COLO829 (cell line): ENCODE data around the gene EML5.
"Not testable (repeated sequence)": the region's sequence is repeated elsewhere in the genome, so short reads cannot be mapped to it uniquely, and the experiment has no call there.

ENCODE experiments used
- DNase-seq: peaks from one replicate; pipeline ENCODE4 v3.0.0; 2012; ENCODE audit warnings: low spot score

The EML5 gene

GRCh38 chr14:88802596-88802995 lies 9.8 kb upstream of the EML5 start:
- DNase-seq, result no peak

GRCh38 chr14:88799522-88799921 lies 6.8 kb upstream of the EML5 start:
- no peak for DNase-seq

- no peak for DNase-seq
Observed at GRCh38 chr14:88798156-88798555, 5.4 kb upstream of the EML5 start.

GRCh38 chr14:88793259-88793625 lies 489 bp upstream of the EML5 start:
- DNase-seq, result no peak

- no peak for DNase-seq
Observed at GRCh38 chr14:88791629-88792472, 902 bp downstream of the EML5 start.

- DNase-seq, result no peak
Observed at GRCh38 chr14:88791252-88791621, 1.5 kb downstream of the EML5 start.

- DNase-seq, result no peak
Observed at GRCh38 chr14:88790501-88791251, 2.1 kb downstream of the EML5 start.

GRCh38 chr14:88789573-88789972 lies 3.2 kb downstream of the EML5 start:
- DNase-seq, result not testable (repeated sequence)

GRCh38 chr14:88786715-88787114 lies 6.0 kb downstream of the EML5 start:
- no peak for DNase-seq

GRCh38 chr14:88785911-88786310 lies 6.8 kb downstream of the EML5 start:
- no peak for DNase-seq

- DNase-seq, result no peak
Observed at GRCh38 chr14:88775532-88775931, 17.2 kb downstream of the EML5 start.

GRCh38 chr14:88770736-88771135 lies 22.0 kb downstream of the EML5 start:
- no peak for DNase-seq

- DNase-seq, result no peak
Observed at GRCh38 chr14:88765130-88765529, 27.6 kb downstream of the EML5 start.

GRCh38 chr14:88753873-88754272 lies 38.9 kb downstream of the EML5 start:
- DNase-seq, result no peak

- DNase-seq, result no peak
Observed at GRCh38 chr14:88750945-88751344, 41.8 kb downstream of the EML5 start.

- no peak for DNase-seq
Observed at GRCh38 chr14:88750413-88750812, 42.3 kb downstream of the EML5 start.

GRCh38 chr14:88749139-88749538 lies 43.6 kb downstream of the EML5 start:
- no peak for DNase-seq

- no peak for DNase-seq
Observed at GRCh38 chr14:88748288-88748687, 44.5 kb downstream of the EML5 start.

GRCh38 chr14:88746052-88746451 lies 46.7 kb downstream of the EML5 start:
- no peak for DNase-seq

- no peak for DNase-seq
Observed at GRCh38 chr14:88737245-88737644, 55.5 kb downstream of the EML5 start.

- no peak for DNase-seq
Observed at GRCh38 chr14:88733121-88733520, 59.6 kb downstream of the EML5 start.

- no peak for DNase-seq
Observed at GRCh38 chr14:88729159-88729558, 63.6 kb downstream of the EML5 start.

- DNase-seq, result no peak
Observed at GRCh38 chr14:88727057-88727456, 65.7 kb downstream of the EML5 start.

- DNase-seq, result no peak
Observed at GRCh38 chr14:88710709-88711108, 82.0 kb downstream of the EML5 start.
